ENCODE measurements around the gene FREM2. TPM values are rescaled to one million over a fixed set of nuclear protein-coding genes. Genes with fewer than 3 reads are reported as not detected.

Gene FREM2
- total and polyA plus RNA-seq, 9 of the 15 experiments (the other 6 are each of a cell fraction or from before 2014, with no cell fraction given) = under 0.01 to 0.02 TPM; not detected in 7

DNA sequence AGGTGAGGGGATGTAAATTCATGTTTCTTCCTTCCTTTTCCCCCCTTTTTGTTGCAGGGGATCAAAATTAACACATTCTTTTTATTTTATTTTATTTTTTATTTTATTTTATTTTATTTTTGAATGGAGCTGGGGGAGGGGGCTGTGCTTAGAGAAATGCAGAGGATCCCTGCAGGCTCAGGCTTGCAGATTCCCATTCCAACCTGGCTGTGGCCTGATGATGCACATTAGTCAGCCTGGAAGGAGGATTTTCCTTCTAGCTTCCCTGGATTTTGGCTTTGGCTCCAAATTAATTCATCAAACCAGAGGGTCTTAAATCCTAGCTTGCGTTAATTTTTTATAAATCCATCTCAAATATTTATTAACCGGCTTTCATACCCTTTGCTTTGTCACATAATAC is 67.0 kb downstream of the FREM2 start:
- DNase-seq (ENCODE audit: extremely low read depth in 1 of 4, low spot score in 3 of 4) (no peak), ATAC-seq (no peak), FAIRE-seq (no peak)
- no peaks in the 10 kb centered on the region for H3K9me3 ChIP-seq (replicated peaks; ENCODE audit: control insufficient read depth, insufficient read depth, low read depth, low read length)
- in situ Hi-C loops (cut with MboI) (no loop called here), intact Hi-C loops (cut with micrococcal nuclease) (no loop called here)
- 0% methylated on average over 2 of the region's 2 CpGs for WGBS (ENCODE audit: insufficient coverage, low coverage, missing lambda C conversion rate)
- H3K79me2 ChIP-seq (ENCODE audit: control insufficient read depth, insufficient read depth, low read length) = no peaks in the 10 kb centered on the region
- CTCF ChIA-PET (ENCODE audit: low intra/inter-chr PET ratio) = no interaction called here
- no peak overlapping the region for H2AFZ ChIP-seq (ENCODE audit: low read depth, low read length)
- no peaks in the 10 kb centered on the region for H3K9me1 ChIP-seq (ENCODE audit: control insufficient read depth, insufficient read depth, low read length)
- no peak overlapping the region for H3K27ac ChIP-seq (ENCODE audit: extremely low read depth, low read depth, low read length)
- H4K20me1 ChIP-seq (replicated peaks; ENCODE audit: control insufficient read depth, insufficient read depth, low read length) = no peaks in the 10 kb centered on the region
- H3K36me3 ChIP-seq (ENCODE audit: control insufficient read depth, insufficient read depth, low read length) = no peaks in the 10 kb centered on the region
- BruUV-seq (replicated peaks) = no TSS peak
- POLR2A ChIA-PET = no interaction called here
- no peaks in the 10 kb centered on the region; a peak in 1 of 5 replicates for H3K27me3 ChIP-seq (ENCODE audit: control insufficient read depth in 2 of 2, insufficient read depth in 2 of 2, low read length in 2 of 2)
- H3K4me2 ChIP-seq (ENCODE audit: insufficient read depth, low read length) = no peak overlapping the region
- H3K4me1 ChIP-seq (replicated peaks in 1 of 2; ENCODE audit: control insufficient read depth in 2 of 2, insufficient read depth in 2 of 2, low read length in 2 of 2) = no peaks in the 10 kb centered on the region
- H3K9ac ChIP-seq (ENCODE audit: insufficient read depth in 1 of 2, low read depth in 2 of 2, low read length in 2 of 2) = no peak overlapping the region
- H3K4me3 ChIP-seq = no peak overlapping the region
- no peak for TF ChIP-seq ZNF586 (CRISPR knock-in tag; conservative IDR thresholded peaks at IDR 0.05)
- no peak for TF ChIP-seq ESRRA (IDR thresholded peaks at IDR 0.05; ENCODE audit: borderline replicate concordance, low read depth)
- TF ChIP-seq SP1 (CRISPR knock-in tag; IDR thresholded peaks at IDR 0.05) = no peak
- TF ChIP-seq, protein P1, sequence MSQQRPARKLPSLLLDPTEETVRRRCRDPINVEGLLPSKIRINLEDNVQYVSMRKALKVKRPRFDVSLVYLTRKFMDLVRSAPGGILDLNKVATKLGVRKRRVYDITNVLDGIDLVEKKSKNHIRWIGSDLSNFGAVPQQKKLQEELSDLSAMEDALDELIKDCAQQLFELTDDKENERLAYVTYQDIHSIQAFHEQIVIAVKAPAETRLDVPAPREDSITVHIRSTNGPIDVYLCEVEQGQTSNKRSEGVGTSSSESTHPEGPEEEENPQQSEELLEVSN (IDR thresholded peaks at IDR 0.05; ENCODE audit: borderline replicate concordance in 1 of 2, extremely low read depth in 1 of 2, insufficient read depth in 1 of 2, insufficient read length in 1 of 2, low read depth in 1 of 2, low read length in 1 of 2, poor library complexity in 1 of 2, severe bottlenecking in 1 of 2) = no peak
- TF ChIP-seq ZFP30 (CRISPR knock-in tag; IDR thresholded peaks at IDR 0.05; ENCODE audit: borderline replicate concordance) = no peak
- TF ChIP-seq, protein P2, sequence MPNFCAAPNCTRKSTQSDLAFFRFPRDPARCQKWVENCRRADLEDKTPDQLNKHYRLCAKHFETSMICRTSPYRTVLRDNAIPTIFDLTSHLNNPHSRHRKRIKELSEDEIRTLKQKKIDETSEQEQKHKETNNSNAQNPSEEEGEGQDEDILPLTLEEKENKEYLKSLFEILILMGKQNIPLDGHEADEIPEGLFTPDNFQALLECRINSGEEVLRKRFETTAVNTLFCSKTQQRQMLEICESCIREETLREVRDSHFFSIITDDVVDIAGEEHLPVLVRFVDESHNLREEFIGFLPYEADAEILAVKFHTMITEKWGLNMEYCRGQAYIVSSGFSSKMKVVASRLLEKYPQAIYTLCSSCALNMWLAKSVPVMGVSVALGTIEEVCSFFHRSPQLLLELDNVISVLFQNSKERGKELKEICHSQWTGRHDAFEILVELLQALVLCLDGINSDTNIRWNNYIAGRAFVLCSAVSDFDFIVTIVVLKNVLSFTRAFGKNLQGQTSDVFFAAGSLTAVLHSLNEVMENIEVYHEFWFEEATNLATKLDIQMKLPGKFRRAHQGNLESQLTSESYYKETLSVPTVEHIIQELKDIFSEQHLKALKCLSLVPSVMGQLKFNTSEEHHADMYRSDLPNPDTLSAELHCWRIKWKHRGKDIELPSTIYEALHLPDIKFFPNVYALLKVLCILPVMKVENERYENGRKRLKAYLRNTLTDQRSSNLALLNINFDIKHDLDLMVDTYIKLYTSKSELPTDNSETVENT (CRISPR knock-in tag; IDR thresholded peaks at IDR 0.05) = no peak
- TF ChIP-seq, protein P3, sequence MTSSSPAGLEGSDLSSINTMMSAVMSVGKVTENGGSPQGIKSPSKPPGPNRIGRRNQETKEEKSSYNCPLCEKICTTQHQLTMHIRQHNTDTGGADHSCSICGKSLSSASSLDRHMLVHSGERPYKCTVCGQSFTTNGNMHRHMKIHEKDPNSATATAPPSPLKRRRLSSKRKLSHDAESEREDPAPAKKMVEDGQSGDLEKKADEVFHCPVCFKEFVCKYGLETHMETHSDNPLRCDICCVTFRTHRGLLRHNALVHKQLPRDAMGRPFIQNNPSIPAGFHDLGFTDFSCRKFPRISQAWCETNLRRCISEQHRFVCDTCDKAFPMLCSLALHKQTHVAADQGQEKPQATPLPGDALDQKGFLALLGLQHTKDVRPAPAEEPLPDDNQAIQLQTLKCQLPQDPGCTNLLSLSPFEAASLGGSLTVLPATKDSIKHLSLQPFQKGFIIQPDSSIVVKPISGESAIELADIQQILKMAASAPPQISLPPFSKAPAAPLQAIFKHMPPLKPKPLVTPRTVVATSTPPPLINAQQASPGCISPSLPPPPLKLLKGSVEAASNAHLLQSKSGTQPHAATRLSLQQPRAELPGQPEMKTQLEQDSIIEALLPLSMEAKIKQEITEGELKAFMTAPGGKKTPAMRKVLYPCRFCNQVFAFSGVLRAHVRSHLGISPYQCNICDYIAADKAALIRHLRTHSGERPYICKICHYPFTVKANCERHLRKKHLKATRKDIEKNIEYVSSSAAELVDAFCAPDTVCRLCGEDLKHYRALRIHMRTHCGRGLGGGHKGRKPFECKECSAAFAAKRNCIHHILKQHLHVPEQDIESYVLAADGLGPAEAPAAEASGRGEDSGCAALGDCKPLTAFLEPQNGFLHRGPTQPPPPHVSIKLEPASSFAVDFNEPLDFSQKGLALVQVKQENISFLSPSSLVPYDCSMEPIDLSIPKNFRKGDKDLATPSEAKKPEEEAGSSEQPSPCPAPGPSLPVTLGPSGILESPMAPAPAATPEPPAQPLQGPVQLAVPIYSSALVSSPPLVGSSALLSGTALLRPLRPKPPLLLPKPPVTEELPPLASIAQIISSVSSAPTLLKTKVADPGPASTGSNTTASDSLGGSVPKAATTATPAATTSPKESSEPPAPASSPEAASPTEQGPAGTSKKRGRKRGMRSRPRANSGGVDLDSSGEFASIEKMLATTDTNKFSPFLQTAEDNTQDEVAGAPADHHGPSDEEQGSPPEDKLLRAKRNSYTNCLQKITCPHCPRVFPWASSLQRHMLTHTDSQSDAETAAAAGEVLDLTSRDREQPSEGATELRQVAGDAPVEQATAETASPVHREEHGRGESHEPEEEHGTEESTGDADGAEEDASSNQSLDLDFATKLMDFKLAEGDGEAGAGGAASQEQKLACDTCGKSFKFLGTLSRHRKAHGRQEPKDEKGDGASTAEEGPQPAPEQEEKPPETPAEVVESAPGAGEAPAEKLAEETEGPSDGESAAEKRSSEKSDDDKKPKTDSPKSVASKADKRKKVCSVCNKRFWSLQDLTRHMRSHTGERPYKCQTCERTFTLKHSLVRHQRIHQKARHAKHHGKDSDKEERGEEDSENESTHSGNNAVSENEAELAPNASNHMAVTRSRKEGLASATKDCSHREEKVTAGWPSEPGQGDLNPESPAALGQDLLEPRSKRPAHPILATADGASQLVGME (CRISPR knock-in tag; IDR thresholded peaks at IDR 0.05) = no peak
- no peak for TF ChIP-seq KDM2B (CRISPR knock-in tag; IDR thresholded peaks at IDR 0.05)
- TF ChIP-seq SP2 (IDR thresholded peaks at IDR 0.05; ENCODE audit: extremely low read depth, low read depth, low read length, poor library complexity, severe bottlenecking) = no peak
- TF ChIP-seq CBX1 (IDR thresholded peaks at IDR 0.05; ENCODE audit: low read depth) = no peak
- no peak for TF ChIP-seq RBM14 (IDR thresholded peaks at IDR 0.05; ENCODE audit: borderline replicate concordance, insufficient read depth, low read depth, low read length)
- TF ChIP-seq JUN (IDR thresholded peaks at IDR 0.05; ENCODE audit: borderline replicate concordance, low read depth, low read length) = no peak
- TF ChIP-seq JUN (CRISPR knock-in tag; IDR thresholded peaks at IDR 0.05; ENCODE audit: borderline replicate concordance) = no peak
